Stimulated activated CD8-positive, alpha-beta memory T cell treated with anti-CD3 and anti-CD28 coated beads, Interleukin-4, amount 100 ng/mL, for 24 hours (primary cell): ENCODE results near the gene COG5.
"Not testable (repeated sequence)": the region's sequence is repeated elsewhere in the genome, so short reads cannot be mapped to it uniquely, and the experiment has no call there.

Experiments used
- DNase-seq: peaks from one replicate; pipeline ENCODE4 v3.0.0-alpha.2; 2020; ENCODE audit warnings: low read depth

The COG5 gene

DNA sequence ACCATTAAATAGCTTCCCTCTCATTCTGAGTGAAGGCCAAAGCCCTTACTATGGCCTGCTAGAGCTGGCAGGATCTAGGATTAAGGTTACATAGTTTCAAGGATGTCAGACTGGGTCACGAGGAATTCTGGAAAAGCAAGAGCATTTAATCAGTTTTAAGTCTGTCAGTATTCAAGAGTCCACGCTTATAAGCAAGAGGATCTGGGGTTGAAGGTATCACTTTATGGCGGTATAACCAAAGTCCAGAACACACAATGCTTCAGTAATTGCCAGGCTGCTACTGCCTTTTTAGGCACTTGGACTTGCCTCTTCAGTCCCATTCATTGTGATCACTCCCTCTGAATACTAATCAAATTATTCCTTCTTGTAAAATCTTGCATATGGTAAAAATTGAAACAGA, 293.9 kb downstream of the COG5 start:
- no peak for DNase-seq

DNA sequence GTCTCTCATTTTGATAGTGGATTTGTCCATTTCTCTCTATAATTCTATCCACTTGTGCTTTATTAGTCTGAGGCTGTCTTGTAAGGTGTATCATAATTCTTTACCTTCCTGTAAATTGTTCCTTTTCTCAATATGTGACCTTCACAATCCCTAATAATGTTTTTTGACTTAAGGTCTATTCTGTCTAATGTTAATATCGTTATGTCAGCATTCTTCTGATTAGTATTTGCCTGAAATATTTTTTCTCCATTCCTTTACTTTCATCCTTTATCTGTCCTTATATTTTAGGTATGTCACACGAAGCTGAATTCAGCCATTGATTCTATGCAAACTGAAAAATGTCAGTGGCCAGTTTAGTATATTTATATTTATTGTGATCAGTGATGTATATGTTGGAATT, 295.1 kb downstream of the COG5 start:
- no peak for DNase-seq

DNA sequence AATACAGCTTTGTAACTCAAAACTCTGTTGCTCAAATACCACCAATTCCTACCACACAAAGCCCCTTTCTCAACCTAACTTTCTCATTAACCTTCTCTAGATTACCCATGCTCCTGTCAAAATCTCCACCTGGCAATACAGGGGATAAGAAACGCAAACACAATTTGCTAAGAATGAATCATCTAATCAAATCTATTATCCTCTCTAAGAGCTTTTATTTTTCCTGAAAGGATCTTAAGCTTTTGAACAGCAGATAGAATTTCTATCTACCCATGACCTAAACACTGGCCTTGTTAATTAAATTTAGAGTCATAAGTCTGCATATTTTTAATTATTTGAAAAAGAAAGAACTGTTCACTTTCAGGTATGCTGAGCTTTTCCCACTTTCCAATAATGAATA, 296.6 kb downstream of the COG5 start:
- no peak for DNase-seq

DNA sequence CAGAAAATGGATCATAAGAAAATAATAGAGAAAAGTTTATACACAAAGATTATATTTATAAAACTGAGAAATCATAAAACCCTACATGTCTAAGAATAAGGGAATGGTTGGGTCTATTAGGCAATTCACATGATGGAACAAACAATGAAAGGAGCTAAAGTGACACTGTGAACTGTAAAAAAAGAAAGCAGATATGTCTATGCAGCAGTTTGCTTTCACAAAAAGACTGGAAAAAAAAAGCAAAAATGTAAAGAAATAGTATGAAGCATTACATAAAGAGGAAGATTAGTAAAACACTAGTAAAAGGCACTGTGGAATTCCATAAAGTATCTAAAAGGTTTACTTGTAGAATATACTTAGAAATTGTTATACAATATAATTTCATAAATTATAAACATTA, 299.0 kb downstream of the COG5 start:
- DNase-seq, result no peak

DNA sequence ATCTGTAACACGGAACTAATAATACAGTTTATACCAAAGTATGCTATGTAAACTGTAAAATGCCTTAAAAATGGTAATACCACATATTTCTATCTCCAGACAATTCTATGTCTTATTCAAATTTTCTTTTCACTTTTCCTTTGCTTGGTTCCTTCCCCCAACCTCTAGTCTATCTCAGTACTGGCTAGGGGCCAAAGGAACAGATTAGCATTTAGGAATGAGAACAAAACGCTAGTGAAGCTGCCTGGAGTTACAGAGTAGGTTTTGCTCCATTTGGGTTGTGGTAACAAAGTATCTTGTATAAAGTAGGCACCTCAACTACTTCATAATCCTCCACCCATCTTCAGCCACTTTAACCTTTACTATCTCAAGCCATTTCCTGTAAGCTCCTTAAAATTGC, 300.9 kb downstream of the COG5 start:
- DNase-seq, result no peak

DNA sequence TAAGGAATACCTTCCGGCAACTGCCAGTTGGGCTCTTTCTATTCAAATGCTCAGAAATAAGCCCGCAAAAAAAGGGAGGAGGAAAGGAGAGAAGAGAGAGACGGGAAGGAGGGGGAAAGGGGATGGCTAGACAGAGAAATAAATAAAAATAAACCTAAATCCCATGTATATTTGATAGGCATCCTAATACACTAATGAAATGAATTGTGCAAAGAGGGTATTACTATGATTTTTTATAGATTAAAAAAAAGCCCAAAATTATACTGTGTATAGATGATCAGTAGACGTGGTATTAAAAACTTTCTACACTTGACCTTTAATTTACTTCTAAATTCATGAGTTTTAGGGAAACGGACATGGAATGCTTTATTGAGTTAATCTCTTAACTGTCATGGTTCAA, 305.0 kb downstream of the COG5 start:
- DNase-seq, result no peak

DNA sequence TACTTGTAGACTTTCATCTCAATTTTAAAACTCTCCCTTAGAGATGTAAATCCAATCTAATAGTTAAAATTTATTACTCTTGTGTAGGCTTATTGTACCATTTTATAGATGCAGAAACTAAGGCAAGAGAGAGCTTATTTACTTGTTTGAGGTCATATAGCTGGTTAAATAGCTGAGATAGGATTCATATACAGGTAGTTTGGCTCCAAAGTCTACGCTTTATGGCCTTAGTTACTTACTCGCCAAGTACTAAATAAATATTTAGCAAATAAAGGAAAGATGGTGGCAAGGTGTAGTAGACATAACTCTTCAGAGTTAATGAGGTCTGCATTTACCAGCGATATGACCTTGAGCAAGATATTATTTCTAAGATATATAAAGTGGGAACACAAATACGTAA, 308.1 kb downstream of the COG5 start:
- DNase-seq, result no peak

DNA sequence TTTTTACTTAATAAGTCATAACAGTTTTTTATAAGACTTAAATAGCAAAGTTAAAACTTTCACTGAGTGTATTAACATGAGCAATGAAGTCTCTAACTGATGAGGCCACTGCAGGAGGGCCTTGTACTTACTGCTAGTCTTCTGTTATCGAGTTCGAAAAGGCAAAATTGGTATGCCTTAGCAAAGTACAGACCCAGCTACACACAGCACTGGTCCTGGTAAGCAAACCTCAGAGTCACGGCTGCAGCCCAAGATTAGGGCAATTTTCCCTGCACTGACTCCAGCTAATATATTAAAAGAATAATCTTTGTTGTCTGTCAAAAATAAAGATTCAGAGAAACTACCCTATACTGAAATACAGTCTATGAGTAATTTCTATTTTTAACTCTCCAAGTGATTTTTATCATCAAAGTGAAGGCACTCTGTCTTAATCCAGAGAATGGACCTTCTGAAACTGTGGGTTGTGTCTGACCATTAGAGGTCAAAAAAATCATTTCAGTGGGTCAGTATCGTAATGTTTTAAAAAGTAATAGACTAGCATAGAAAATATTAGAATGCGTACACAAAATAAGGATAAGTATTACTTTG, 309.2 kb downstream of the COG5 start:
- no peak for DNase-seq

DNA sequence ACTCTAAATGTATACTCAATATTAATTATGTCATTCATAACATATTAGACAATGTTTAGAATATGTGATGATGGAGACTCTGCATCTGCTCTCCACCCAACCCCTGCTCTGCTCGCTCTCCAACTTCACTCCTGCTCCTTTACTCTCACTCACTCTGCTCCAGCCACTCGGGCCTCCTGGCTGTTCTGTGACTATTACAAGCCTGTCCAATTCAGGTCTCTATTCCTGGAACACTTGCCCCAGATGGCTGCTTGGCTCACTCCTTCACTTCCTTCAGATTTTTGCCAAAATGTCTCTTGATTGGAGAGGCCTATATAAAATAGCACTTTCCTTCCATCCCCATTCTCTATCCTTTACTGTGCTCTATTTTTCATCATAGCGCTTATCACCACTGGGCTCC, 310.1 kb downstream of the COG5 start:
- DNase-seq, result no peak

DNA sequence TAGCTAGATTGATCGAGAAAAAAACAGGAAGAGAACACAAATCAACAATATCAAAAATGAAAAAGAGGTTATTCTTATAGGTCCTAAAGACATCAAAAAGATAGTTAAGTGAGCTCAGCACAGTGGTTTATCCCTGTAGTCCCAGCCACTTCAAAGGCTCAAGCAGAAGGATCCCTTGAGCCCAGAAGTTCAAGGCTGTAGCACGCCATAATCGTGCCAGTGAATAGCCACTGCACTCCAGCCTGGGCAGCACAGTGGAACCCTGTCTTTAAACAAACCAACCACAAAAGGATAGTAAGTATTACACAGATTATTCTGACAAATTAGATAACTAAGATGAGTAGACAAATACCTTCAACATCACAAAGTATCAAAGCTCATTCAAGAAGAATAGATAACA, 311.8 kb downstream of the COG5 start:
- DNase-seq, result no peak

DNA sequence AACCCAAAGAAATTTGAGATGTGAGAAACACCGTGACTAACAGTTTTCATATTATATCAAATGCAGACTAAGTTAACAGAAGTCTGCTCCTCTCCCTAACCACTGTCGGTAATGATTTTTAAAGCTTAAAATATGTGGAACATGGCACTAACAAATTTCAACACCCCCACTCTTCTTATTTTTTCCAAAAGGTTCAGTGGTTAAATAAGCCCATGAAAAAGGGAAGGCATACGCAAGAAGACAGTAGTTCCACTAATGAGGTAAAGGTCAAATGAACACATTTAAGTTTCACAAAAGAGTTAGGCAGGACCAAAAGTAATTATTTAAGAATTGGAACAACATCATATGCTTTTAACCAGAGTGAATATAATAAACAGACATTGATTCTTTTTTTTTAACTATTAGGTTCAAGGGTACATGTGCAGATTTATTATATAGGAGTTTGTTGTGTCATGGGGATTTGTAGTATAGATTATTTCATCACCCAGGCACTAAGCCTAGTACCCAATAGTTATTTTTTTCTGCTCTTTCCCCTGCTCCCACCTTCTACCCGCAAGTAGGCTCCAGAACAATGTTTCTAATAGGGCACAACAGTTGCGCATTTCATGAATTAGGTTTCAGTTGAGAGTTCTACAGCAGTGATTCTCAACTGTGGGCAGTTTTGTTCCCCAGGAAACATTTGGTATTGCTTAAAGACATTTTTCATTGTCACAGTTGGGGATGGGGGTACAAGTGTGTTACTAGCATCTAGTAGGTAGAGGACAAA, 315.0 kb downstream of the COG5 start:
- no peak for DNase-seq

DNA sequence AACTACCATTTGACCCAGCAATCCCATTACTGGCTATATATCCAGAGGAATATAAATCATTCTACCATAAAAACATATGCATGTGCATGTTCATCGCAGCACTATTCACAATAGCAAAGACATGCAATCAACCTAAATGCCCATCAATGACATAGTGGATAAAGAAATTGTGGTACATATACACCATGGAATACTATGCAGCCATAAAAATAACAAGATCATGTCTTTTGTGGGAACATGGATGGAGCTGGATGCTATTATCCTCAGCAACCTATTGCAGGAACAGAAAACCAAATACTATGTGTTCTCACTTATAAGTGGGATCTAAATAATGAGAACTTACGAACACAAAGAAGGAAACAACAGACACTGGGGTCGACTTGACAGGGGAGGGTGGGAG, 316.9 kb downstream of the COG5 start:
- not testable (repeated sequence) for DNase-seq

DNA sequence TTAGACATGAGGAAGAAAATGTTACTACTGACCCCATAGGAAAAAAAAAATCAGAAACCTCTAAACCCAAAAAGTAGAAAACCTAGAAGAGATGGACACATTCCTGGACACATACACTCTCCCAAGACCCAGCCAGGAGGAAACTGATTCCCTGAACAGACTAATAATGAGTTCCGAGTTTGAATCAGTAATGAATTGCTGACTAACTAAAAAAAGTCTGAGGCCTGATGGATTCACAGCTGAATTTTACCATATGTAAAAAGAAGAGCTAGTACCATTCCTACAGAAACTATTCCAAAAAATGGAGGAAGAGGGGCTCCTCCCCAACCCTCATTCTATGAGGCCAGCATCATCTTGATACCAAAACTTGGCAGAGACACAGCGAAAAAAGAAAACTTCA, 319.1 kb downstream of the COG5 start:
- DNase-seq, result no peak

DNA sequence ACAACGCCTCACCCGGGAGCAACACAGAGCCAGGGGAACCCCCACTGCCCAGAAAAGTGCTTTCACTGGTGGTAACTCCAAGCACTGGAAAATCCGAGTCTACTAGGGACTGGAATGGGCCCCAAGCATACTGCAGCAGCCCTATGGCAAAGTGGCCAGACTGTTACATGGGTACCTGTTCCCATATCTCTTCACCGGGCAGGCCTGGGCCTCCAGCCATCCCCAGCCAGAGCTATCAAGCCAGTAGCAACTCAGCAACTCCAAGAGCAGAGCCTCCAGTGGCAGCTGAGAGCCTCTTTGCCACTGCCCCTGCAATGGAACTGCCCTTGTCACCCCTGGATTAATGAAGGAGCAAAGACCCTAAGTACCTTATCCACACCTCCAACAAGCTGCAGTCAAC, 321.5 kb downstream of the COG5 start:
- no peak for DNase-seq

DNA sequence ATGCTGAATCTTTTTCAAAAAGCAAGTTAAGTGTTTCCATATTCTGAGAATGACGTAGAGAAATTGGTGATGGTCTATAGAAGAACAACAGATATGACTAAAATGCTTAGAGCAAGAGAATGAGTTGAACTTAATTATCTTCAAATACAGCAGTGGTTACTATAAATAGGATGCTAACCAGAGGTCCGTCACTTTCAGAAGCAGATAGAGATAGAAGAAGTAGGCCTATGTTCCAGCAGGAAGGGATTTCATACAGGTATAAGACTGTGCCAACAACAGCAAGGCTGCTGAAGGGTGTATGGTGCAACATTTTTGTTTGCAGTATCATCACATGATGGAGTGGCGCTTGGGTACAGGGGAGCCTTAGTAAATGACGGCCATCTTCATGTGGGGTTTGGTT, 326.3 kb downstream of the COG5 start:
- DNase-seq, result no peak

DNA sequence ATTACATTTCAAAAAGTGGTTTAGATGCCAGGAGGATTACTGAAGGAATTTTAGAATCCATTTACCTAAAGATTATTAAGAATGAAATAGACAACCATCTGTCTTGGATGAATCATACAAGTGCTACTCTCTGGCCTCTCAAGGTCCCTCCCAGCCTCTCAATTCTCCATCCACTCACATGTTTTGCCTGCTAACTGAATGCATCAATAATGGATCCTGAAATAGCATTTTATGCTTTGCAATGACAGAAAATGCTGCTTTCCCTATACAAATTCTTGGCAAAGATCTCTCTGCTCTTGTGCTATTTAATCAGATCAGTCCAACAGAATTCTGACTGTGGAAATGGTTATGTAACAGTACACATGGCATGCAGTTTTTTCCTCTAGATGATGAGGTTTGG, 326.9 kb downstream of the COG5 start:
- no peak for DNase-seq

DNA sequence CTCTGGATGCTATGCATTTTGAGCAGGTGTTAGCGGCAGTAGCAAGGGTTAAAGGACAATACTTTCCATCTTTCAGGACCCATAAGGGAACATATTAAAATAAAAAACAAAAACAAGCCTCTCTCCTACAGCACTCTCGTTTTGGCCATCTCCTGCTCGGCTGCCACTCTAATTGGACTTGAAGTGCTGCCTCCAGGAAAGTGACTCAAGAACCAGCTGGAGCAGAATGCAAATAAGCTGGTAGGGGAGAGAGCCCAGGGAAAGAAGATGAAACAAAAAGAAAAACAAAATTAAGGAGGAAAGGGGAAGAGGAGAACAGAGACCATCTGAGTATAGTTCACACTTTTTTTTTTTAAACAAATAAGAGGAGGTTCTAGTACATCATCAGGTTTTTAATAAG, 329.3 kb downstream of the COG5 start:
- no peak for DNase-seq

DNA sequence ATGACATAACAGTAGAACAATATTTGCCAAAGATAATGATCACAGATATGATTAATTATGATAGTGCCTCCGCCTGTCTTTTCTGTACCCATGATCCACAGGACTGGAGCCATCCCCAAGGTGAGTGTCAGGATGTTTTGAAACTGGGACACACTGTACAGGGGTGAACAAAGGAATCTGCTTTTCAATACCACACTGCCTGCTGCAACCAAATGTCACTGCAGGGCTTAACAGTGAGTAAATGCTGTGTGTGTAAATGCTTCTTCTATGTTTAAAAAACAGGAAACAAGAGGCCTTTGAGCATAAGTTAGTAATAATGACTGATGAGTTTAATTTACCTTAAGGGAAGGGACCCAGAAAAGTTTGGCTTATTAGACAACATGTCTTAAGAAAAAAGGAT, 329.7 kb downstream of the COG5 start:
- no peak for DNase-seq

DNA sequence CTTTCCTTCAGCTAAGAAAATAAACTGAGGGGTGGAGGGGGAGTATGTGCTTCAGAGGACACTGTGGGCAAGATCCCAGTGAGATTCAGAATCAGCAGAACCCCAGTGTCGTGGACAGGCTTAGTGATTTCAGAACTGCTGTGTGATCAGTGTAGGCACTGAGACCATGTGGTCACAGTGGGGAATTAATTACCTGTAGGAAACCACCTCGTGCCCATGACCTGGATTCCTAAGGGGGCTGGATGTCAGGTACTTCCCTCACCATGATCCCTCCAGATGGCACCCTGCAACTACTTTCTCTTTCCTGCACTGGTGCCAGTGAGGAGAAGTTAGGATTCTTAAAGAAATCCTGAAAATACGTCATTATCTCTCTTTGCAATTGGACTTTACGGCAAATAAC, 330.5 kb downstream of the COG5 start:
- no peak for DNase-seq

DNA sequence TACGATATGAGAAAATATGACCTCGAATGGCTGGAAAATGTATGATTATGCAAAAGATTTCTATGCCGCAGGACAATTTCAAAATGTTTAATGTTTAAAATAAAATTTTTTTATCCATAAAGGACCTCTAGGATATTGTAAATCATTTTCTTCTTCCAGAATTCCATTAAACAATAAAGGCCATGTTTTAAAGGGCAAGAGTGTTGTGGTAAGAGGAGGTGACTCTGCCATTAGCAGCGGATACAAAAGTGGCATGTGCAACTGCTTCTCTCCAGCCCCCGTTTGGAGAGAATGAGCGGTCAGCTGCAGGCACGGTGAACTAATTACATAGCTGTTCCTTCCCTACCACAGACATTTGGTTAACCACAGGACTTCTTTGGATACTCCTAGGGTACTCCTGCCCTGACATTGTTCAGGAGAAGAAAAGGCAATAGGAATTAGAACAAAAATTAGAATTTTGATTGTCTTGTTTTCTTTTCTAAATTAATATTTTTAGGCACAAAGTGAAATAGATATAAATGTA, 331.1 kb downstream of the COG5 start:
- no peak for DNase-seq

DNA sequence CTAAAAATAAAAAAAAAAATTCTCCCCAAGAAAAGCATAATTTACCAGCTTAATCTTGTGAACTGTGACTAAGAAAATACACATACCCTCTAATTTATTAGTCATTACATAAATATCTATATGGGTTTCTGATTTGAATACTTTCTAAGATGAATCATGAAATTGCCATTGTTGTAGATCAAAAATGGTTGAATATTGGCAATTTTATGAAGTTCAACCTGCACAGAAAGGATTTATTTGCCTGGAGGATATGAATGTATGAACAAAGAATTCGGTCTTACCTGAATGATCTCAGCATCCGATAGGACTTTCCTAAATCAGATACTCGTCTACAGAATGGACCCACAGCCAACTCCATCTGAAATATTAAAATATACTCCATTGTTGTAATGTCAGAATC, 333.4 kb downstream of the COG5 start:
- no peak for DNase-seq

DNA sequence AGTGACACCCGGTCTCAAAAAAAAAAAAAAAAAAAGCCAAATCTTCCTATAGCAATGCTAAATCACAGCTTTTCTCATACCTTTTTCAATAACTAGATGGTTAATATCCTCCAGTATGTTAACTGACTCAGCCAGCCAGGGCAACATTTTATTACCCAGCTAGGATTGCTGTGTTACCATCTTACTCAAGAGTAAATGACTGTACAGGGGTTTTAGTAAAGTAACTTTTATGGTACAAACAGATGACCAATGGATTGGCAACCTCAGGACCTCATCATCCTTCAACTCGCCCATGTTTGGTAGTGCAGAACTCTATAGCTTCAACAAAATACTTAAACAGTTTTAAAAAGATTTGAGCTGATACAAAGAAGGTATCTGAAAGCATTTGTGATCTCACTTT, 335.4 kb downstream of the COG5 start:
- no peak for DNase-seq

DNA sequence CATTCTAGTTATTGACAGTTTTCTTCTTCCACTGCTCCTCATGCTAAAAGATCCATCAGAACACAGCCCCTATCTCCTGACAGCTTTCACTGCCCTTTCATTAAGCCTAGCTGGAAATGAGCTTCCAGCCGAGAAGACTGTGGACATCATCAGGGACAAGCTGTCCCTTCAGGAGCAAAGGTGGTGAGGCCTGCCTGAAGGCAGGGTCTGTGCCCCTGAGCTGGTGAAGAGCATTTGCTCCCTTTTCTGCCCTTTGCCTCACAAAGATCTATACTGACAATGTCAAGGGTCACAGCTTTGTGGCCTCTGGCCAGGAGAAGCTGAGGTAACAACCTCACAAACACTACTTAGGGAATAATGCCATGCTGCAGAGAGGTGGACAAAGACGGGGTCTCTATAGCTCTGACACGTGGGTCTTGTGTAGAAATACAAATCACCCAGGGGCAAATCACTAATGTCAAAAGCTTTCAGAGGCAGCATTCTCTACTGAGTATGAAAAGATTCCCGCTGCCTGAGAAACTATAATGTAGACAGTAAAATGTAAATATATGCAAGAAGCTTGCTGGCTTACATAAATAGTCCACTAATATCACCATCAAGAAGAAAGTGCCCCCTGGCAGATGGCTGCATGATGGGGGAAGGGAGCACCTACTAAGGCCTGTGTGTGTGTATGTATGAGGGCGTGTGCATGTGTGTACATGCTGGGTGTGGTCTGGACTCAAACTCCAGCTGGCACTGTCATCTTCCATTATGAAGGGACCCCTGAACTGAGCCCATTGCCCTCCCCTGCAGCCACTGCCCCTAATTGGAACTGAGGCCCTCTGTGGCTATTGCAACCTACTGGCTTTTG, 339.1 kb downstream of the COG5 start:
- no peak for DNase-seq
